IPS-18a (cell line): Measurements from ENCODE around the gene UTS2R.

Experiments used
- H3K27ac ChIP-seq: one replicate; pipeline ENCODE4 v1.5.1; 2013; ENCODE audit warnings: low read length
- H3K27me3 ChIP-seq: one replicate; pipeline ENCODE4 v1.6.1; 2013; ENCODE audit warnings: mild to moderate bottlenecking, low read length; ENCODE audit not compliant: control insufficient read depth, insufficient read depth
- H3K36me3 ChIP-seq: one replicate; pipeline ENCODE4 v1.6.1; 2013; ENCODE audit warnings: low read depth, low read length; ENCODE audit not compliant: control insufficient read depth
- H3K4me1 ChIP-seq: one replicate; pipeline ENCODE4 v1.6.1; 2013; ENCODE audit warnings: low read depth, low read length; ENCODE audit not compliant: control insufficient read depth
- H3K4me3 ChIP-seq: one replicate; pipeline ENCODE4 v1.5.1; 2013; ENCODE audit warnings: low read length
- H3K9ac ChIP-seq: one replicate; pipeline ENCODE4 v1.6.1; 2013; ENCODE audit warnings: mild to moderate bottlenecking, low read length, moderate library complexity
- H3K9me3 ChIP-seq: one replicate; pipeline ENCODE4 v1.6.1; 2013; ENCODE audit warnings: low read depth, low read length; ENCODE audit not compliant: control insufficient read depth

The UTS2R gene

DNA sequence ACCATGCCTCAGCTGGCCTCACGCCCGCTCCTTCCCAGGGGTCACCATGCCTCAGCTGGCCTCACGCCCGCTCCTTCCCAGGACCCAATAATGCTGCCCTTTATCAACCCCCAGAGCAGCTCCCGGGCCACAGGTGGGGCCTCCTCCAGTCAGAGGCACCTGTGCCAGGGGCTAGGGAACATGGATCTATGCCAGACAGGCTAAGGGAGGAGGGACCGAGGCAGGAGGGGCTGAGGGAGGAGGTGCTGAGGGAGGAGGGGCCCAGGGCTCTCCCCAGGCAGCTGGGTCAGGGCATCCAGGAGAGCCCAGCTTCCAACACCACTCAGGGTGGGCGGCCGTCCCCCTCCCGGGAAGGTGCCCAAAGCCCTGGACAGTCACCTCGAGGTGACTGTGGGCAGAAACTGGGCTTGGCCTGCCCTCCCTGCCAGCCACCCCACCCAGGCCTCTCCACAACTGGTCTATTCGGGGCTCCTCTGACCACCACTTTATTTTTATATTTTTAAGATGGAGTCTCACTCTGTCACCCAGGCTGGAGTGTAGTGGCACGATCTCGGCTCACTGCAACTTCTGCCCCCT, 19.4 kb downstream of the UTS2R start:
- Histone ChIP-seq H3K4me3 (no peak overlapping the region), H3K27ac (no peak overlapping the region), H3K9me3 (no peaks in the 10 kb centered on the region), H3K9ac (no peak overlapping the region), H3K4me1 (no peaks in the 10 kb centered on the region), H3K36me3 (no peaks in the 10 kb centered on the region), H3K27me3 (no peaks in the 10 kb centered on the region)

DNA sequence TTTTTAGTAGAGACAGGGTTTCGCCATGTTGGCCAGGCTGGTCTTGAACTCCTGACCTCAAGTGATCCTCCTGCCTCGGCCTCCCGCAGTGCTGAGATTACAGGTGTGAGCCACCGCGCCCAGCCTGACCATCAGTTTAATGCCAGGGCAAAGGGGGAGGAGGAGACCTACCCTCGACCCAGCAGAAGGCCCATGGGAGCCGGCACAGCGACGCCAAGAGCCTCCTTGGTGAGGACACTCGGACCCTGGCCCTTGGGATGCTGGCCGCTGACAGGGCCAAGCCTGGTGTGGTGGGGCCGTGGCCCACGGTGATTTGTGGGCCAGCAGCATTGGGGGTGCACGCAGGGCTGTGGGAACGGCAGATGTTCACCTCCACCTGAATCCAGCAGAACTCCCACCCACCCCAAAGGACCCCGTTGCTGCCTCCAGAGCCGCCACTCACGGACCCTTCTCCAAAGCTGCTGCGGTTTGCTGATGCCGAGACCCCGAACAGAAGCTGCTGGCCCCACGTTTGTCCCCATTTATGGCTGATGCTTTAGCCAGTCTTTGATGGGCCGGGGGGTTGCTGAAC, 20.0 kb downstream of the UTS2R start:
- H3K4me1 ChIP-seq = no peaks in the 10 kb centered on the region
- H3K9ac ChIP-seq = no peak overlapping the region
- H3K9me3 ChIP-seq = no peaks in the 10 kb centered on the region
- H3K27me3 ChIP-seq = no peaks in the 10 kb centered on the region
- H3K27ac ChIP-seq = no peak overlapping the region
- no peak overlapping the region for H3K4me3 ChIP-seq
- H3K36me3 ChIP-seq = no peaks in the 10 kb centered on the region

GRCh38 chr17:82392209-82392920, 20.8 kb downstream of the UTS2R start:
- Histone ChIP-seq H3K27ac (no peak overlapping the region), H3K36me3 (no peaks in the 10 kb centered on the region), H3K4me1 (no peaks in the 10 kb centered on the region), H3K9ac (no peak overlapping the region), H3K27me3 (no peaks in the 10 kb centered on the region), H3K4me3 (no peak overlapping the region), H3K9me3 (no peaks in the 10 kb centered on the region)

DNA sequence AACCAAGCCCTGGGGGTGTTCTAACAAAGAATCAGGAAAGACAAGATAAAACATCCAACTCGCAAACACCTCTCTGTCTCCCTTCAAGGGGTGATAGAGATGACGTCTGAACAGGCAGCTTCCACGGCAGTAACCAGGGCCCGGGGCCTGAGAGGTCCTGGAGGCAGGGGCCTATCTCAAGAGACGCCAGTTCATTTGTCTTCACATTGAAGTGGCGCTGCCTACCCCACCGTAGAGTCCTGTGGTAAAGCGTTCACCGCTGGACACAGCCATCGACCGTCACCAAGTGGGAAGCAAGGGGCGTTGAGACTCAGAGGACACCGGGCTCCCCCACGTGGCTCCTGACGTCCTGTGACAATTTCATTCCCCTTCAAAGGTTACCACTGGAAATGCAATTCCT, 21.4 kb downstream of the UTS2R start:
- H3K36me3 ChIP-seq = no peaks in the 10 kb centered on the region
- no peaks in the 10 kb centered on the region for H3K27me3 ChIP-seq
- no peak overlapping the region for H3K4me3 ChIP-seq
- H3K9ac ChIP-seq = no peak overlapping the region
- H3K9me3 ChIP-seq = no peaks in the 10 kb centered on the region
- no peak overlapping the region for H3K27ac ChIP-seq
- H3K4me1 ChIP-seq = no peaks in the 10 kb centered on the region

- Histone ChIP-seq H3K4me3 (no peak overlapping the region), H3K36me3 (no peaks in the 10 kb centered on the region), H3K27me3 (no peaks in the 10 kb centered on the region), H3K9me3 (no peaks in the 10 kb centered on the region), H3K27ac (no peak overlapping the region), H3K4me1 (no peaks in the 10 kb centered on the region), H3K9ac (no peak overlapping the region)
These were observed 22.7 kb downstream of the UTS2R start for GRCh38 chr17:82394278-82394677.

DNA sequence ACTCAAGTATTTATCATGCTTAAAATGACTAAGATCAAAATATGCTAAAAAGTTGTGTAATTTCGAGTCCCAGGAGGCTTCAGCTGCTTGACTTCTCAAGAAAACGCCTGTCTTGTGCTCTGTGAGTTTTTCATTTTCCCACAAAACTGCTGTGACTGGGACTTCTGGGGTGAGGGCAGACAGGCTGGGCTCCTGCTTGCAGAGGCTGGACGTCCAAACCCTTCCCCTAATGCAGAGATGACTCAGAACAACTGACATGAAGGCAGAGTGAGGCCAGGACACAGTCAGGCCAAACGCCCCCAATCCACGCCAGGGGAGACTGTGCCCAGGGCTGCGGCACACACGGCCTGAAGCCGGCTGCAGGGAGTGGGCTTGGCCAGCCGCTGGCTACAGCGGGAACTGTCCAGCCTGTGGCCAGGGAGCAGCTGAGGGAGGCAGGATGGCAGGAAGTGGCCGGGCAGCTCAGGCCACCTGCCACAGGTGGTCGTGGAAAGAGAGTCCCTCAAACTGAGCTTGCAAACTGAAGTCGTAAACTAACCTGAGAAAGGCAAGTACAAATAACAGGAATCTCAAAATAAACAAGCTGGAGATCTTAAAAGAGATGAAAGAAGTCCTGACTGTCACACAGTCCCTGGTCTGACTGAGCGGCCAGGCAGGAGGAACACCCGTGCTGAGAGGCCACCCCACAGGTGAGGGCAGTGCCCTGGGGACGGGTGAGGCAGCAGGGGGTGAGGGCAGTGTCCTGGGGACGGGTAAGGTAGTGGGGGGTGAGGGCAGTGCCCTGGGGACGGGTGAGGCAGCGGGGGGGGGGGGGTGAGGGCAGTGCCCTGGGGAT, 25.3 kb downstream of the UTS2R start:
- H3K4me1 ChIP-seq = no peaks in the 10 kb centered on the region
- H3K27ac ChIP-seq = no peak overlapping the region

DNA sequence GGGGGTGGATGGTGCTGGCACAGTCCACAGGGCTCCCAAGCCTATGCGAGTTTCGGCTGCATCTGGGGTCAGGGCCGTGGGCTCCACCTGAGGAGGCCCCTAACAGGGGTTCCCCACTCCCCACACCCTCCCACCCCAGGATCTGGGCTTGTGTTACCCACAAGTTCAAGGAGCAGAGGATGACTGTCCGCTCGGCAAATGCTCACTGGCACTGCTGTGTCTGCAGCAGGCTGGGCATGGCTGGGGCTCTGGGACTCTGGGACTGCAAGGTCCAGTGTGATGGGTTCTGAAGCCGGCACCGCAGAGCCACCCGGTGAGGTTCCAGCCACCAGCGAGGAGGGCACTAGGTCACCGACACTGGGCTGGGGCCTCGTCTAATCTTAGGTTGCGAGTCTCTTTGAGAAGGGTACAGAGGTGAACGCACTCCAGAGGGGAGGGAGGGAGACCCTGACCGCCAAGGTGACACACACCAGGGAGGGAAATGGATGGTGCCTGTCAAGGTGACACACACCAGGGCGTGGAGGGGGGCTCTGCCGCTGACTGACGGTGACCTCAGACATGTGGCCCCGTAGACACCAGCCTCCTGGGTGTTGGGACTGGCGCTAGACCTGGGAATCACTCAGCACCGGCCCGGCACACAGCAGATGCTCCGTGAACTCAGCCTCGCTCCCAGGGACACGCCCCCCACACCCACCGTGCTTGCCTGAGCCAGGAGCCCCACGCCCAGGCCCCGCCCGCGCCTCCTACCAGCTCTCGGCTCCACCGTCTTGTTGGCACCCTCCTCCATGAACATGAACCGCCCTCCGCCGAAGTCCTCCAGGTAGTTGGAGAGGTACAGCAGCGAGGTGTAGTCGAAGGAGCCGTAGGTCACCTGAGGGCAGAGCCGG, 26.1 kb downstream of the UTS2R start:
- H3K36me3 ChIP-seq = no peaks in the 10 kb centered on the region
- H3K4me3 ChIP-seq = no peak overlapping the region
- H3K9me3 ChIP-seq = no peaks in the 10 kb centered on the region
- no peak overlapping the region for H3K27ac ChIP-seq
- no peaks in the 10 kb centered on the region for H3K4me1 ChIP-seq
- no peak overlapping the region for H3K9ac ChIP-seq
- no peaks in the 10 kb centered on the region for H3K27me3 ChIP-seq

More for the DNA sequence above, 25.3 kb downstream of the UTS2R start:
- Histone ChIP-seq H3K27me3 (no peaks in the 10 kb centered on the region), H3K9me3 (no peaks in the 10 kb centered on the region), H3K9ac (no peak overlapping the region), H3K4me3 (no peak overlapping the region), H3K36me3 (no peaks in the 10 kb centered on the region)

- Histone ChIP-seq H3K27ac (no peak overlapping the region), H3K4me3 (no peak overlapping the region), H3K36me3 (no peaks in the 10 kb centered on the region), H3K9me3 (no peaks in the 10 kb centered on the region), H3K27me3 (no peaks in the 10 kb centered on the region), H3K4me1 (no peaks in the 10 kb centered on the region), H3K9ac (no peak overlapping the region)
These were observed 27.5 kb downstream of the UTS2R start for GRCh38 chr17:82399041-82399441.

DNA sequence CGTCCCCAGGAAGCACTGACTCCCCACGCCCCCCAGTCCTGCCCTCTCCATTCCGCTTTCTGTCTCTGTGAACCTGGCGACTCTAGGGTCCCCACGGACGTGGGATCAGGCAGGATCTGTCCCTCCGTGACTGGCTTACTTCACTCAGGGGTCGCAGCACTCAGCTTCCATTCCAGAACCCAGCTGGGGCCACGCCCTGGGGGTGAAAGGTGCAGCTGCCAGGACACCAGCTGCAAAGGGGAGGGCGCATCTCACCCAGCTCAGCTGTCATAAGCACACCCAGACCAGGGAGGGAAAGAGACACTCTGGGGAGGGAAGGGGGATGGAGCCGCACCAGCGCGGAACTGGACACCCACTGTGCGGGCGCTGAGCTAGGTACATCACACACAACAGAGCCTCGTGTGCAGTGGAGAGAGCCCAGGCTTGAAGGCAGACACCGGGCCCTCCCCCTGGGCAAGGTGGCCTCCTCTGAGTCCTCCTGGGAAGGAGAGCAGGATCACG, 28.1 kb downstream of the UTS2R start:
- H3K9me3 ChIP-seq = no peaks in the 10 kb centered on the region
- H3K4me1 ChIP-seq = no peaks in the 10 kb centered on the region
- H3K9ac ChIP-seq = no peak overlapping the region
- H3K4me3 ChIP-seq = no peak overlapping the region
- H3K27ac ChIP-seq = no peak overlapping the region
- H3K27me3 ChIP-seq = no peaks in the 10 kb centered on the region
- H3K36me3 ChIP-seq = no peaks in the 10 kb centered on the region

GRCh38 chr17:82400206-82400605, 28.6 kb downstream of the UTS2R start:
- Histone ChIP-seq H3K4me3 (no peak overlapping the region), H3K9ac (no peak overlapping the region), H3K27me3 (no peaks in the 10 kb centered on the region), H3K4me1 (no peaks in the 10 kb centered on the region), H3K27ac (no peak overlapping the region), H3K9me3 (no peaks in the 10 kb centered on the region), H3K36me3 (no peaks in the 10 kb centered on the region)

- Histone ChIP-seq H3K27me3 (no peaks in the 10 kb centered on the region), H3K36me3 (no peaks in the 10 kb centered on the region), H3K9me3 (no peaks in the 10 kb centered on the region), H3K4me3 (no peak overlapping the region), H3K27ac (no peak overlapping the region), H3K4me1 (no peaks in the 10 kb centered on the region), H3K9ac (no peak overlapping the region)
These were observed 29.3 kb downstream of the UTS2R start for GRCh38 chr17:82400830-82401229.
